ENCODE measurements around the gene PDE10A.
"Not testable (repeated sequence)": the region's sequence is repeated elsewhere in the genome, so short reads cannot be mapped to it uniquely, and the experiment has no call there.

PDE10A gene

DNA sequence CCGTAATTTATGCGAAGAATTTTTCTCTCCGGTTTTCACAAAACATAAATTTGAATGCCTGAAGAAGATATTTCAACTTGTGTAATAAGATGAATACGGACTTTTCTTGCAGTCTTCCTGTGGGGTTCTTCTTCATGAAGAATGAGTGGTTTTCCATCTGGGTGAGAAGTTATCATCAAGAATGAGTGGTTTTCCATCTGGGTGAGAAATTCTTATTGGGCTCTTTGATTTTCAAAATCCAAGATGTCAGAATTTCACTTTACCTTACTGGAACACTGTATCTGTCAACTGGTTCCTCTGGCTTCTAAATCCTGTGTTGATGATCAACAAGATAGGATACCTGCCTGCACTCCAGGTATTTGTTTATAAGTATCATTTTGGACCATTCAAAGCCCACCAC lies 193.6 kb downstream of the PDE10A start:
- DNase-seq (ENCODE audit: low spot score) = no peak

GRCh38 chr6:165468340-165469235 lies 194.5 kb downstream of the PDE10A start:
- DNase-seq (ENCODE audit: low spot score) = no peak

DNA sequence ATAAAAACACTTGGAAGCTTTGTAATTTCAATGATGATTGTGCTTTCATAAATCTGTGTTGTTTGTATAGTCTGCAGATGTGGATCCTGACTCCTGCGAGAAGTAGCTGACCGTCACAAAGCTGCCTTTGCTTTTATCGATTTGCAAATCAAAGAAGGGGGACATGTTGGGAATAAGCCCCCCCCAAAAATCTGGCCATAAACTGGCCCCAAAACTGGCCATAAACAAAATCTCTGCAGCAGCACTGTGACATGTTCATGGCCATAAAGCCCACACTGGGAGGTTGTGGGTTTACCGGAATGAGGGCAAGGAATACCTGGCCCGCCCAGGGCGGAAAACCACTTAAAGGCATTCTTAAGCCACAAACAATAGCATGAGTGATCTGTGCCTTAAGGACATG lies 199.5 kb downstream of the PDE10A start:
- DNase-seq (ENCODE audit: low spot score) = not testable (repeated sequence)

DNA sequence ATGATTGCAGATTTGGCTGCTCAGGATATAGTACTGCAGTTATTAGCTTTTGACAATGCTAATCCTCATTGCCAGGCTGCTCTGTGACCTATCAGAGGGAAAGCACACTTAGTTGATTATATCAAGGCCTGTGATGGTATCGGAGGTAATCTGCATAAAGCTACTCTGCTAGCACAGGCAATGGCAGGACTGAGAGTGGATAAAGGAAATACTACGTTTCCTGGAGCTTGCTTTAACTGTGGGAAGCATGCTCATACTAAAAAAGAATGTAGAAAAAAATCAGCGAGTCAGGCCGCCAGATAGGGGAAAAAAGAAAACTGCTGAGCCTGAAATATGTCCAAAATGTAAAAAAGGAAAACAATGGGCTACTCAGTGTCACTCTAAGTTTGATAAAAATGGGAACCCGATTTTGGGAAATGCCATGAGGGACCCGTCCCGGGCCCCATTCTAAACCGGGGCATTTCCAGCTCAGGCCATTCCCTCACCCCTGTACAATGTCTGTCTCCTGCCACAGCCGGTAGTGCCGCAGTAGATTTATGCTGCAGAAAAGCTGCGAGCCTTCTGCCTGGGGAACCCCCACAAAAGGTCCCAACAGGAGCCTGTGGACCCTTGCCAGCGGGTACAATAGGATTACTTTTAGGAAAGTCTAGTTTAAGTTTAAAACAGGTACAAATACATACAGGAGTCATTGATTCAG lies 203.3 kb downstream of the PDE10A start:
- DNase-seq (ENCODE audit: low spot score) = not testable (repeated sequence)

DNA sequence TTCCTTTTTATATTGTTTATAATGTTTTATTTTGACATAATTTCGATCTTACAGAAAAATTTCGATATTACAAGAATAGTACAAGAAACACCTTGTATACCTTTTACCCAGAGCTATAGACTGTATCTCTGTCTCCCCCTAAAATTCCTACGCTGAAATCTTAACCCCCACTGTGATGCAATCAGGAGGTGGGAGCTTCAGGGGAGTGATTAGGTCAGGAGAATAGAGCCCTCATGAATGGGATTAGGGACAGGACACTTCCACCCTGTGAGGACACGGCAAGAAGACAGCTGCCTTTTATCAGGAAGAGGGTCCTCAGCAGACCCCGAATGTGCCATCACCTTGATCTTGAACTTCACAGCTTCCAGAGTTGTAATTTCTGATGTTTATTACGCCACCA lies 204.9 kb downstream of the PDE10A start:
- DNase-seq (ENCODE audit: low spot score) = no peak

GRCh38 chr6:165456286-165456685 lies 206.8 kb downstream of the PDE10A start:
- no peak for DNase-seq (ENCODE audit: low spot score)

- DNase-seq (ENCODE audit: low spot score) = no peak
Observed at GRCh38 chr6:165455488-165455887, 207.6 kb downstream of the PDE10A start.

DNA sequence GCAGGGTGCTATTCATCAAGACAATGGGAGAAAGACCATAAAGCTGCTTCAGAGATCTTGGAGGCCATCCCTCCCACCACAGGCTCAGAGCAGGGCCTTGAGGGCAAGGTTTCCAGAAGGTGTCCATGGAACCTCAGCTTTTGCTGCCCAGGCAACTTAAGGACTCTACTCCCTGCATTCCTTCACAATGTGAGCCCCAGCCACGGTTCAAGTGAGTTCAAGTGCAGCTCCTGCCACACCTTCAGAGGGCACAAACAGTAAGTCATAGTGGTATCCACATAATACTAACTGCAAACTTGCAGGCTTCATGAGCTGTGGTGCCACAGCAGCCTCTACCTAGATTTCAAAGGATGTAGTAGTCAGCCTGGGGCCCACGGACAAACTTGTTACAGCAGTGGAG lies 209.6 kb downstream of the PDE10A start:
- no peak for DNase-seq (ENCODE audit: low spot score)

- no peak for DNase-seq (ENCODE audit: low spot score)
Observed at GRCh38 chr6:165451838-165452237, 211.2 kb downstream of the PDE10A start.

GRCh38 chr6:165448210-165448609 lies 214.8 kb downstream of the PDE10A start:
- DNase-seq (ENCODE audit: low spot score) = no peak

- no peak for DNase-seq (ENCODE audit: low spot score)
Observed at GRCh38 chr6:165447141-165447540, 215.9 kb downstream of the PDE10A start.

GRCh38 chr6:165446331-165446730 lies 216.7 kb downstream of the PDE10A start:
- DNase-seq (ENCODE audit: low spot score) = no peak

- no peak for DNase-seq (ENCODE audit: low spot score)
Observed at GRCh38 chr6:165443462-165443861, 219.6 kb downstream of the PDE10A start.

- DNase-seq (ENCODE audit: low spot score) = no peak
Observed at GRCh38 chr6:165441181-165441580, 221.9 kb downstream of the PDE10A start.

- no peak for DNase-seq (ENCODE audit: low spot score)
Observed at GRCh38 chr6:165439928-165440554, 223.0 kb downstream of the PDE10A start.

GRCh38 chr6:165426892-165427291 lies 236.1 kb downstream of the PDE10A start:
- no peak for DNase-seq (ENCODE audit: low spot score)

GRCh38 chr6:165422192-165422591 lies 240.8 kb downstream of the PDE10A start:
- DNase-seq (ENCODE audit: low spot score) = no peak

DNA sequence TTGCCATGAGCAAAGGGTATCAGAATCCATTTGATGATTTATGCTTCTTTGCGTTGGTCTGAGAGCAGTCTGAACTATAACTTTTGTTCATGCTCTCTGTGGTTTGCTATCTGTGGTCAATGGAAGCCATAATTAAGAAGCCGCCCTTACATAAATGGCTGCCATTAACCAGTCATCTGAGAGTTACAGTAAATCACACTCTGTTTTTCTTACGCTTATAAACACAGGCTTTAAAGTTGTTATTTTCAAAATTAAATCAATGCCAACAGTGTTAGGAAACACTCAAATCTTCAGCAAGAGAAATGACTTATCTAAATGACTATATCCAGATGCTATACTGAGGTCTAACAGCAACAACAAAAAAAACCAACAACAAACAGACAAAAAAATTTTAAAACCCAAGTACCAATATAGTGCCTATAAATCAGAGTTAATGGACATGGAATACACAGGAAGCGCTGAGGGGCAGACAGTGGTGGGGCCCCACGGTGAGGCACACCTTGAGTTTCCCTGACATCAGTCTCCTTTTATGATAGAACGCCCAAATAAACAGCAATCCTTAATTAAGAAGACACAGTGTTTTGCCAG lies 245.7 kb downstream of the PDE10A start:
- DNase-seq (ENCODE audit: low spot score) = no peak

GRCh38 chr6:165404697-165405096 lies 258.3 kb downstream of the PDE10A start:
- DNase-seq (ENCODE audit: low spot score) = no peak

DNA sequence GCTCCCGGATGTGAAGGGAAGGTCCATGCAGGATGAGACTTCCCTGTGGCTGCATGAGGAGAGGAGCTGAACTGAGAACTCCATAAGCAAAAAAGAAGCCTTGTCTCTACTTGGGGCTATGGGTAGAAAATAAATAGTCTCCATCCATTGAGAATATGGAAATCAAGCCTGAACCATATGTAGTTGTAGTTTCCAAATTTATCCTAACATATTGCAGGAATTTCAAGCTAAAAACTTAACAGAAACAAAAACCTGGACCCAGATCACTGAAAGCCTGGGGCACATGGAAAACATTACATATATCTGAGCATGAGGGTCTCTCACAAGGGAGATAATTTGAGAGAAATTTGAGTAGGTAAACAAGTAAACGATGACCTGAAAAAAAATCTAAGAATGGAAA lies 258.7 kb downstream of the PDE10A start:
- no peak for DNase-seq (ENCODE audit: low spot score)

GRCh38 chr6:165403006-165403595 lies 259.9 kb downstream of the PDE10A start:
- DNase-seq (ENCODE audit: low spot score) = no peak

GRCh38 chr6:165401092-165401491 lies 261.9 kb downstream of the PDE10A start:
- no peak for DNase-seq (ENCODE audit: low spot score)

All from hematopoietic multipotent progenitor cell treated with erythropoietin and hydrocortisone succinate and interleukin-3 and kit ligand, for 17 days (in vitro differentiated cells).